CD4-positive, alpha-beta T cell treated with Interleukin-1 beta for 1 hour (primary cell): ENCODE data around the gene CTXN2.

ENCODE experiments used
- DNase-seq, 2 donors: peaks; one replicate each; pipeline ENCODE4 v3.0.0-alpha.2; 2020 to 2022

Gene CTXN2

GRCh38 chr15:48225771-48226170 lies 34.3 kb downstream of the CTXN2 start:
- no peak for DNase-seq

DNA sequence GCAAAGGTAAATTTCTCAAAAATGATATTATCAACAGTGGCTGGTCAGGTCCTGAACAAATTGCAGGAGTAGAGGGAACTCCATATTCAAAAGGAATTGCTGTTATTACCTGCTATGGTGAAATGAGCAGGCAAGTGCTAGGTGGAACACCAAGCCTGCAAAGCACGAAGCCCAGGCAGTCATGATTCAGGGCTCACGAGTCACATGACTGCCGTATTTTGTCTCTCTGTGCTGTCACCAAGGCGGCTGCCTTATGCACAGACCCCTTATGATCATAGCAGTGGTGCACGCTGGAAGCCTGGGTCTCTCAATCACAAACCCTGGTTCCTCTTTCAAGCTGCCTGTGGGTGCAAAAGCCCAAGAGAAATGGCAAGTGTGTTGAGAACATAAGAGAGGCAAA lies 39.0 kb downstream of the CTXN2 start:
- DNase-seq: no peak

GRCh38 chr15:48233246-48233645 lies 41.8 kb downstream of the CTXN2 start:
- no peak for DNase-seq

GRCh38 chr15:48239334-48239733 lies 47.9 kb downstream of the CTXN2 start:
- DNase-seq: no peak

- no peak for DNase-seq
Measured at GRCh38 chr15:48242015-48242414, 50.5 kb downstream of the CTXN2 start.

GRCh38 chr15:48242535-48242934 lies 51.1 kb downstream of the CTXN2 start:
- no peak for DNase-seq

- DNase-seq: no peak
Measured at GRCh38 chr15:48244921-48245320, 53.5 kb downstream of the CTXN2 start.

DNA sequence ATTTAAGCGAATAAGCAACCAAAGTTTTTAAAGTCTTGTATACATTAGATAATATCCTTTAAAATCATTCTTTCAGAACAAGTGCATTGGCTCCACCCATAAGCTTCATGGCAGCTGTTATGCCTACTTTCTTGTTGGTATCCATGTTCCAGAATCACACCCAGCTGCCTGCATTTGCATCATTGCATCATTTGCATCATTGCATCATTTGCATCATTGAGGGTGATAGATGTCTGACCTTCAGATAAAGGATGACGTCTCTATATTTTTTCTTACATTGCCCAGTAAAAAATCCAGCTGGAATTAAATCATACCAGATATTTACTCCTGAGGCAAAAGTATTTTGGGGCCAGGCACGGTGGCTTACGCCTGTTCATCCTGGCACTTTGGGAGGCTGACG lies 56.9 kb downstream of the CTXN2 start:
- no peak for DNase-seq

GRCh38 chr15:48250640-48251076 lies 59.2 kb downstream of the CTXN2 start:
- DNase-seq: no peak

- no peak for DNase-seq
Measured at GRCh38 chr15:48253172-48253571, 61.7 kb downstream of the CTXN2 start.
